HUES64 (cell line): ENCODE results near the gene LRP6.
A peak's percentile ranks its signal among the peaks of the same experiment; 100 is the strongest.

Source experiments
- H3K27ac ChIP-seq: 2 replicates; pipeline ENCODE4 v1.7.0; 2013; ENCODE audit warnings: low read depth, low read length, inconsistent platforms
- H3K27me3 ChIP-seq: 2 replicates; pipeline ENCODE4 v1.6.1; 2013; ENCODE audit warnings: mild to moderate bottlenecking, low read length; ENCODE audit not compliant: insufficient read depth
- H3K36me3 ChIP-seq: 2 replicates; pipeline ENCODE4 v1.6.1; 2013; ENCODE audit warnings: mild to moderate bottlenecking, low read length; ENCODE audit not compliant: insufficient read depth
- H3K4me1 ChIP-seq: 2 replicates; pipeline ENCODE4 v1.6.1; 2013; ENCODE audit warnings: mild to moderate bottlenecking, low read length, moderate library complexity; ENCODE audit not compliant: insufficient read depth
- H3K4me3 ChIP-seq: 2 replicates; pipeline ENCODE4 v1.5.1; 2013; ENCODE audit warnings: mild to moderate bottlenecking, low read length, moderate library complexity
- H3K9ac ChIP-seq: 2 replicates; pipeline ENCODE4 v1.6.1; 2013; ENCODE audit warnings: mild to moderate bottlenecking, low read depth, low read length
- H3K9me3 ChIP-seq: 2 replicates; pipeline ENCODE4 v1.6.1; 2013; ENCODE audit warnings: low read depth, low read length; ENCODE audit not compliant: insufficient read depth
- WGBS: fragments of 150-250, 120-280 bp; methylation state at CpG from one replicate; pipeline ENCODE4 v1.1.7; 2013; ENCODE audit warnings: missing lambda C conversion rate; 5-methylcytosine and 5-hydroxymethylcytosine counted together

Gene LRP6

GRCh38 chr12:12282761-12283425 is 16.0 kb upstream of the LRP6 start:
- Histone ChIP-seq H3K27ac (peak overlapping the region; percentile 31; the same call in 1 of the 2 replicates), H3K27me3 (no peaks in the 10 kb centered on the region), H3K4me3 (no peak overlapping the region), H3K36me3 (no peaks in the 10 kb centered on the region), H3K4me1 (peaks cover 35% of the 10 kb centered on the region), H3K9me3 (no peaks in the 10 kb centered on the region), H3K9ac (no peak overlapping the region)
- 59% methylated on average over 7 of the region's 7 CpGs for WGBS

GRCh38 chr12:12282202-12282601 is 15.4 kb upstream of the LRP6 start:
- H3K36me3 ChIP-seq = no peaks in the 10 kb centered on the region
- no peak overlapping the region for H3K4me3 ChIP-seq
- H3K9ac ChIP-seq = no peak overlapping the region
- H3K9me3 ChIP-seq = peaks cover 2% of the 10 kb centered on the region; the same call in 1 of the 2 replicates
- no peaks in the 10 kb centered on the region for H3K27me3 ChIP-seq
- 91% methylated on average over 3 of the region's 3 CpGs for WGBS
- H3K4me1 ChIP-seq = peaks cover 35% of the 10 kb centered on the region
- no peak overlapping the region for H3K27ac ChIP-seq

- WGBS = 95% methylated on average over 1 of the region's 1 CpG
Measured at GRCh38 chr12:12281134-12281533, 14.3 kb upstream of the LRP6 start.

GRCh38 chr12:12278899-12279298 is 12.1 kb upstream of the LRP6 start:
- no peak overlapping the region for H3K4me3 ChIP-seq
- 88% methylated on average over 4 of the region's 4 CpGs for WGBS
- H3K9me3 ChIP-seq = peaks cover 5% of the 10 kb centered on the region; the same call in 1 of the 2 replicates
- no peaks in the 10 kb centered on the region for H3K27me3 ChIP-seq
- no peak overlapping the region for H3K27ac ChIP-seq
- peaks cover 28% of the 10 kb centered on the region for H3K4me1 ChIP-seq
- H3K9ac ChIP-seq = no peak overlapping the region
- H3K36me3 ChIP-seq = no peaks in the 10 kb centered on the region

More at GRCh38 chr12:12281134-12281533, 14.3 kb upstream of the LRP6 start:
- Histone ChIP-seq H3K4me3 (no peak overlapping the region), H3K9ac (no peak overlapping the region), H3K4me1 (peaks cover 35% of the 10 kb centered on the region), H3K36me3 (no peaks in the 10 kb centered on the region), H3K27ac (0 out of 2 replicates have a peak overlapping the region, but pooled peaks have one; percentile 3), H3K27me3 (no peaks in the 10 kb centered on the region), H3K9me3 (peaks cover 5% of the 10 kb centered on the region; the same call in 1 of the 2 replicates)

- Histone ChIP-seq H3K36me3 (no peaks in the 10 kb centered on the region), H3K9ac (no peak overlapping the region), H3K27me3 (no peaks in the 10 kb centered on the region), H3K27ac (no peak overlapping the region), H3K9me3 (peaks cover 5% of the 10 kb centered on the region; the same call in 1 of the 2 replicates), H3K4me3 (no peak overlapping the region), H3K4me1 (peaks cover 11% of the 10 kb centered on the region)
- WGBS = 97% methylated on average over 6 of the region's 6 CpGs
Measured at GRCh38 chr12:12275874-12276273, 9.0 kb upstream of the LRP6 start.

GRCh38 chr12:12273291-12273957 is 6.6 kb upstream of the LRP6 start:
- Histone ChIP-seq H3K27ac (peak overlapping the region; percentile 20), H3K27me3 (no peaks in the 10 kb centered on the region), H3K36me3 (no peaks in the 10 kb centered on the region), H3K4me3 (no peak overlapping the region), H3K9me3 (peaks cover 5% of the 10 kb centered on the region; the same call in 1 of the 2 replicates), H3K4me1 (peaks cover 9% of the 10 kb centered on the region), H3K9ac (no peak overlapping the region)
- 93% methylated on average over 4 of the region's 4 CpGs for WGBS

GRCh38 chr12:12272869-12273268 is 6.0 kb upstream of the LRP6 start:
- Histone ChIP-seq H3K27ac (peak overlapping the region; percentile 20), H3K9me3 (peaks cover 5% of the 10 kb centered on the region; the same call in 1 of the 2 replicates), H3K36me3 (no peaks in the 10 kb centered on the region), H3K4me1 (peaks cover 9% of the 10 kb centered on the region), H3K9ac (no peak overlapping the region), H3K4me3 (no peak overlapping the region), H3K27me3 (no peaks in the 10 kb centered on the region)

- WGBS = 93% methylated on average over 6 of the region's 6 CpGs
Measured at GRCh38 chr12:12270226-12270625, 3.4 kb upstream of the LRP6 start.

GRCh38 chr12:12267742-12268200 is 927 bp upstream of the LRP6 start:
- Histone ChIP-seq H3K9me3 (no peaks in the 10 kb centered on the region), H3K27ac (peak overlapping the region; percentile 97), H3K36me3 (no peaks in the 10 kb centered on the region), H3K4me1 (peaks cover 21% of the 10 kb centered on the region), H3K27me3 (no peaks in the 10 kb centered on the region), H3K4me3 (peak overlapping the region; percentile 90), H3K9ac (peak overlapping the region; percentile 99)
- 40% methylated on average over 6 of the region's 6 CpGs for WGBS

More at GRCh38 chr12:12270226-12270625, 3.4 kb upstream of the LRP6 start:
- Histone ChIP-seq H3K27ac (no peak overlapping the region), H3K9me3 (no peaks in the 10 kb centered on the region), H3K4me1 (peaks cover 15% of the 10 kb centered on the region), H3K36me3 (no peaks in the 10 kb centered on the region), H3K9ac (no peak overlapping the region), H3K4me3 (no peak overlapping the region), H3K27me3 (no peaks in the 10 kb centered on the region)

- Histone ChIP-seq H3K27ac (peak overlapping the region; percentile 97), H3K4me3 (peak overlapping the region; percentile 90), H3K27me3 (no peaks in the 10 kb centered on the region), H3K36me3 (no peaks in the 10 kb centered on the region), H3K9me3 (no peaks in the 10 kb centered on the region), H3K4me1 (peaks cover 19% of the 10 kb centered on the region), H3K9ac (peak overlapping the region; percentile 99)
- WGBS = under 1% methylated on average over 27 of the region's 27 CpGs
Measured at GRCh38 chr12:12266389-12266872, 413 bp downstream of the LRP6 start.
